HG03521 (cell line): Measurements from ENCODE around the gene FSHR.

ENCODE experiments used
- ATAC-seq: cut with Tn5 transposase; IDR thresholded peaks from one replicate; pipeline ENCODE4 v1.9.1; 2021; ENCODE audit warnings: mild to moderate bottlenecking, moderate library complexity; ENCODE audit not compliant: unreplicated experiment

FSHR gene

GRCh38 chr2:49122107-49122506, 32.2 kb downstream of the FSHR start:
- ATAC-seq: no peak

- ATAC-seq: no peak
Measured at GRCh38 chr2:49113046-49113445, 41.3 kb downstream of the FSHR start.

GRCh38 chr2:49111456-49111855, 42.9 kb downstream of the FSHR start:
- no peak for ATAC-seq

GRCh38 chr2:49111006-49111405, 43.3 kb downstream of the FSHR start:
- no peak for ATAC-seq

GRCh38 chr2:49110571-49110970, 43.7 kb downstream of the FSHR start:
- no peak for ATAC-seq

GRCh38 chr2:49108851-49109250, 45.5 kb downstream of the FSHR start:
- ATAC-seq: no peak

- no peak for ATAC-seq
Measured at GRCh38 chr2:49108436-49108835, 45.9 kb downstream of the FSHR start.

GRCh38 chr2:49105506-49105905, 48.8 kb downstream of the FSHR start:
- no peak for ATAC-seq

GRCh38 chr2:49102146-49102545, 52.2 kb downstream of the FSHR start:
- ATAC-seq: no peak

- no peak for ATAC-seq
Measured at GRCh38 chr2:49080681-49081080, 73.6 kb downstream of the FSHR start.

- no peak for ATAC-seq
Measured at GRCh38 chr2:49070716-49071115, 83.6 kb downstream of the FSHR start.

- no peak for ATAC-seq
Measured at GRCh38 chr2:49069829-49070228, 84.5 kb downstream of the FSHR start.

GRCh38 chr2:49068613-49069012, 85.7 kb downstream of the FSHR start:
- no peak for ATAC-seq

- ATAC-seq: no peak
Measured at GRCh38 chr2:49067971-49068370, 86.3 kb downstream of the FSHR start.

- no peak for ATAC-seq
Measured at GRCh38 chr2:49053156-49053555, 101.2 kb downstream of the FSHR start.

GRCh38 chr2:49050265-49050664, 104.0 kb downstream of the FSHR start:
- ATAC-seq: no peak

- ATAC-seq: no peak
Measured at GRCh38 chr2:49049161-49049560, 105.2 kb downstream of the FSHR start.

- no peak for ATAC-seq
Measured at GRCh38 chr2:49045083-49045482, 109.2 kb downstream of the FSHR start.

GRCh38 chr2:49044350-49045079, 109.8 kb downstream of the FSHR start:
- ATAC-seq: no peak

- ATAC-seq: no peak
Measured at GRCh38 chr2:49043405-49043982, 110.8 kb downstream of the FSHR start.

GRCh38 chr2:49042488-49042887, 111.8 kb downstream of the FSHR start:
- no peak for ATAC-seq

GRCh38 chr2:49041061-49041460, 113.3 kb downstream of the FSHR start:
- no peak for ATAC-seq

- no peak for ATAC-seq
Measured at GRCh38 chr2:49037197-49037596, 117.1 kb downstream of the FSHR start.
